A673 (cell line): ENCODE results near the gene DMD.

Source experiments
- EZH2 ChIP-seq: fragments of 200-600 bp; sonication (generic); IDR thresholded peaks from 2 replicates; pipeline ENCODE4 v1.6.1; 2017; ENCODE audit warnings: borderline replicate concordance, low read depth, mild to moderate bottlenecking, mixed read lengths, antibody characterized with exemption, low read length; ENCODE audit not compliant: poor library complexity, severe bottlenecking
- TF ChIP-seq, protein P1 (sequence below): fragments of 300-800, 200-600 bp; sonication (generic); conservative IDR thresholded peaks from 2 replicates; pipeline ENCODE4 v1.5.1; 2017; ENCODE audit warnings: low read depth, mild to moderate bottlenecking, antibody characterized with exemption, low read length, moderate library complexity, mixed read lengths

DNA sequence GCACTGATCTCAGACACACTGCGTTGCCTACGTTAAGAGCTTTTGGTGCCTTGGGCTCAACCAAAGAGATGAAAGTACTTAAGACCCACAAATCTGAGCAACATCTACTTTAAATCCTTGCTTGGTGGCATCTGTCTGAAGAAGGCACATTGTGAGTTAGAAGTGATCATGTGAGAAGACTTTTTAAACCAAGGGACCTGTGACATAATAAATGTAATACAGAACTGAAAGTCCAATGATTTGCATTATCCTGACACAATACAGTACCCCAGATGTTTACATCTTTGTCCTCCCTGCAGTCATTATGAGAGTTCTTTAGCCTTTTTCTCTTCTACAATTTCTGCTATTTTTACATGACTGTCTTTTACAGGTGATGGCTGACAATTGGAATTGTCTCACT, 2042.8 kb downstream of the DMD start:
- TF ChIP-seq, protein P1, sequence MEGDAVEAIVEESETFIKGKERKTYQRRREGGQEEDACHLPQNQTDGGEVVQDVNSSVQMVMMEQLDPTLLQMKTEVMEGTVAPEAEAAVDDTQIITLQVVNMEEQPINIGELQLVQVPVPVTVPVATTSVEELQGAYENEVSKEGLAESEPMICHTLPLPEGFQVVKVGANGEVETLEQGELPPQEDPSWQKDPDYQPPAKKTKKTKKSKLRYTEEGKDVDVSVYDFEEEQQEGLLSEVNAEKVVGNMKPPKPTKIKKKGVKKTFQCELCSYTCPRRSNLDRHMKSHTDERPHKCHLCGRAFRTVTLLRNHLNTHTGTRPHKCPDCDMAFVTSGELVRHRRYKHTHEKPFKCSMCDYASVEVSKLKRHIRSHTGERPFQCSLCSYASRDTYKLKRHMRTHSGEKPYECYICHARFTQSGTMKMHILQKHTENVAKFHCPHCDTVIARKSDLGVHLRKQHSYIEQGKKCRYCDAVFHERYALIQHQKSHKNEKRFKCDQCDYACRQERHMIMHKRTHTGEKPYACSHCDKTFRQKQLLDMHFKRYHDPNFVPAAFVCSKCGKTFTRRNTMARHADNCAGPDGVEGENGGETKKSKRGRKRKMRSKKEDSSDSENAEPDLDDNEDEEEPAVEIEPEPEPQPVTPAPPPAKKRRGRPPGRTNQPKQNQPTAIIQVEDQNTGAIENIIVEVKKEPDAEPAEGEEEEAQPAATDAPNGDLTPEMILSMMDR, result no peak
- no peak for TF ChIP-seq EZH2
